Measurements from ENCODE around the gene KCNQ5.

KCNQ5 gene

GRCh38 chr6:72947534-72947933, 325.7 kb downstream of the KCNQ5 start:
- no peak for DNase-seq (ENCODE audit: insufficient read length, low spot score)
- no peak for FAIRE-seq
- no peak for TF ChIP-seq CTCF (IDR thresholded peaks at IDR 0.05; ENCODE audit: insufficient read depth, missing control alignments)

GRCh38 chr6:72948153-72948552, 326.3 kb downstream of the KCNQ5 start:
- peak; percentile 29 for FAIRE-seq
- no peak for DNase-seq (ENCODE audit: insufficient read length, low spot score)
- TF ChIP-seq CTCF (IDR thresholded peaks at IDR 0.05; ENCODE audit: insufficient read depth, missing control alignments): no peak

- FAIRE-seq (peak; percentile 97), DNase-seq (ENCODE audit: insufficient read length, low spot score) (no peak)
- TF ChIP-seq CTCF (IDR thresholded peaks at IDR 0.05; ENCODE audit: insufficient read depth, missing control alignments): no peak
Measured at GRCh38 chr6:72950114-72950860, 328.4 kb downstream of the KCNQ5 start.

GRCh38 chr6:72952808-72953630, 331.2 kb downstream of the KCNQ5 start:
- no peak for TF ChIP-seq CTCF (IDR thresholded peaks at IDR 0.05; ENCODE audit: insufficient read depth, missing control alignments)
- FAIRE-seq (no peak), DNase-seq (ENCODE audit: insufficient read length, low spot score) (no peak)

- DNase-seq (ENCODE audit: insufficient read length, low spot score) (no peak), FAIRE-seq (no peak)
- no peak for TF ChIP-seq CTCF (IDR thresholded peaks at IDR 0.05; ENCODE audit: insufficient read depth, missing control alignments)
Measured at GRCh38 chr6:72953971-72954381, 332.1 kb downstream of the KCNQ5 start.

- no peak for TF ChIP-seq CTCF (IDR thresholded peaks at IDR 0.05; ENCODE audit: insufficient read depth, missing control alignments)
- FAIRE-seq: no peak
- no peak for DNase-seq (ENCODE audit: insufficient read length, low spot score)
Measured at GRCh38 chr6:72954716-72955115, 332.9 kb downstream of the KCNQ5 start.

- FAIRE-seq (no peak), DNase-seq (ENCODE audit: insufficient read length, low spot score) (no peak)
- no peak for TF ChIP-seq CTCF (IDR thresholded peaks at IDR 0.05; ENCODE audit: insufficient read depth, missing control alignments)
Measured at GRCh38 chr6:72955666-72956065, 333.8 kb downstream of the KCNQ5 start.

All from D721Med (cell line).